GM23338 (cell line): Measurements from ENCODE around the gene ATP5ME. TPM values are rescaled to one million over a fixed set of nuclear protein-coding genes. Genes with fewer than 3 reads are reported as not detected.

Source experiments
- ATAC-seq: fragments of 200-7000 bp; cut with Tn5 transposase; 3 replicates; pipeline ENCODE4 v1.9.1; 2020
- DNase-seq: peaks from one replicate; pipeline ENCODE4 v3.0.0-alpha.2; 2015; ENCODE audit warnings: low spot score
- H2AFZ ChIP-seq: fragments of 200-600 bp; sonication (generic); 2 replicates; pipeline ENCODE4 v1.8.0; 2016; ENCODE audit warnings: antibody characterized with exemption, mild to moderate bottlenecking, moderate library complexity
- H3F3A ChIP-seq: fragments of 200-600 bp; sonication (generic); replicated peaks from 2 replicates; pipeline ENCODE4 v1.8.0; 2017; ENCODE audit warnings: antibody characterized with exemption, mixed run types, low read depth
- H3K27ac ChIP-seq: fragments of 200-600 bp; sonication (generic); 2 replicates; pipeline ENCODE4 v1.6.1; 2016; ENCODE audit warnings: low read depth
- H3K27me3 ChIP-seq: fragments of 200-600 bp; sonication (generic); 2 replicates; pipeline ENCODE4 v1.8.0; 2016; ENCODE audit warnings: mild to moderate bottlenecking, mixed run types, moderate library complexity; ENCODE audit not compliant: insufficient read depth
- H3K36me3 ChIP-seq: fragments of 200-600 bp; sonication (generic); 2 replicates; pipeline ENCODE4 v1.8.0; 2016; ENCODE audit warnings: mild to moderate bottlenecking; ENCODE audit not compliant: insufficient read depth
- H3K4me1 ChIP-seq: fragments of 200-600 bp; sonication (generic); 2 replicates; pipeline ENCODE4 v1.8.0; 2016; ENCODE audit warnings: mild to moderate bottlenecking, moderate library complexity; ENCODE audit not compliant: insufficient read depth
- H3K4me2 ChIP-seq: fragments of 200-600 bp; sonication (generic); 2 replicates; pipeline ENCODE4 v1.7.1; 2017; ENCODE audit warnings: mixed run types
- H3K4me3 ChIP-seq: fragments of 200-600 bp; sonication (generic); 2 replicates; pipeline ENCODE4 v1.6.1; 2016; ENCODE audit warnings: mixed run types
- H3K79me2 ChIP-seq: fragments of 200-600 bp; sonication (generic); replicated peaks from 2 replicates; pipeline ENCODE4 v1.8.0; 2017; ENCODE audit warnings: mild to moderate bottlenecking; ENCODE audit not compliant: insufficient read depth
- H3K9me2 ChIP-seq: fragments of 200-600 bp; sonication (generic); 2 replicates; pipeline ENCODE4 v1.8.0; 2017; ENCODE audit not compliant: insufficient read depth
- H4K20me1 ChIP-seq: fragments of 200-600 bp; sonication (generic); replicated peaks from 2 replicates; pipeline ENCODE4 v1.8.0; 2017; ENCODE audit warnings: mild to moderate bottlenecking; ENCODE audit not compliant: insufficient read depth
- H3K27ac Mint-ChIP-seq: 2 replicates; pipeline ENCODE4 v1.8.0; 2020; ENCODE audit warnings: inconsistent platforms, mild to moderate bottlenecking, moderate library complexity, mixed read lengths
- H3K27me3 Mint-ChIP-seq: 3 replicates; pipeline ENCODE4 v1.8.0; 2022; ENCODE audit warnings: low read depth, mild to moderate bottlenecking, moderate library complexity, mixed read lengths, inconsistent platforms; ENCODE audit not compliant: insufficient read depth, poor library complexity
- H3K36me3 Mint-ChIP-seq: 3 replicates; pipeline ENCODE4 v1.8.0; 2021; ENCODE audit warnings: low read depth, mild to moderate bottlenecking, inconsistent platforms, moderate library complexity, mixed read lengths
- H3K4me1 Mint-ChIP-seq: 3 replicates; pipeline ENCODE4 v1.8.0; 2020; ENCODE audit warnings: mild to moderate bottlenecking, inconsistent platforms, mixed read lengths
- H3K4me3 Mint-ChIP-seq: 3 replicates; pipeline ENCODE4 v1.8.0; 2021; ENCODE audit warnings: moderate library complexity, mild to moderate bottlenecking, inconsistent platforms, mixed read lengths
- H3K9me3 Mint-ChIP-seq: 3 replicates; pipeline ENCODE4 v1.8.0; 2020; ENCODE audit warnings: moderate library complexity, mild to moderate bottlenecking, inconsistent platforms, mixed read lengths
- CREB1 ChIP-seq: fragments of 250-450 bp; sonication (Bioruptor Pico); IDR thresholded peaks from 2 replicates; pipeline ENCODE4 v1.5.0; 2020; ENCODE audit warnings: low read depth, mild to moderate bottlenecking, moderate library complexity
- ETS1 ChIP-seq: IDR thresholded peaks from 2 replicates; pipeline ENCODE4 v1.6.1; 2016; ENCODE audit warnings: antibody characterized with exemption
- EZH2 ChIP-seq: fragments of 200-600 bp; sonication (generic); IDR thresholded peaks from one replicate; pipeline ENCODE4 v1.8.0; 2017; ENCODE audit warnings: antibody characterized with exemption, mild to moderate bottlenecking, low read depth; ENCODE audit not compliant: unreplicated experiment
- EZH2phosphoT487 ChIP-seq: fragments of 200-600 bp; sonication (generic); IDR thresholded peaks from one replicate; pipeline ENCODE4 v1.8.1; 2018; ENCODE audit warnings: antibody characterized with exemption; ENCODE audit not compliant: unreplicated experiment
- POLR2AphosphoS5 ChIP-seq: IDR thresholded peaks from 2 replicates; pipeline ENCODE4 v1.6.1; 2016; ENCODE audit warnings: antibody characterized with exemption, low read depth
- REST ChIP-seq: IDR thresholded peaks from one replicate; pipeline ENCODE4 v1.6.1; 2018; ENCODE audit warnings: antibody characterized with exemption; ENCODE audit not compliant: unreplicated experiment
- STAT1 ChIP-seq: IDR thresholded peaks from one replicate; pipeline ENCODE4 v1.6.1; 2016; ENCODE audit warnings: antibody characterized with exemption; ENCODE audit not compliant: unreplicated experiment
- ZNF114 ChIP-seq: fragments of 250-450 bp; sonication (Bioruptor Pico); IDR thresholded peaks from 2 replicates; pipeline ENCODE4 v1.5.0; 2020; ENCODE audit warnings: mild to moderate bottlenecking, moderate library complexity
- ZNF331 ChIP-seq: fragments of 250-450 bp; sonication (Bioruptor Pico); IDR thresholded peaks from 2 replicates; pipeline ENCODE4 v1.5.0; 2020; ENCODE audit warnings: low read depth, mild to moderate bottlenecking, moderate library complexity
- polyA plus RNA-seq: library from polyadenylated mRNA; unstranded; fragments of >200 nt; fragmentation: Nextera tagmentation; extraction: Ambion mirVana; gene quantifications from 2 replicates; pipeline ENCODE4 v1.2.1, GENCODE V29; 2016
- total RNA-seq: library from RNA; depleted of rRNA; stranded (reverse); fragments of >200 nt; shearing (Covaris generic); gene quantifications from 2 replicates; pipeline ENCODE4 v1.2.3, GENCODE V29; 2014
- TF ChIP-seq, protein P1 (sequence below): fragments of 250-450 bp; sonication (Bioruptor Pico); IDR thresholded peaks from 2 replicates; pipeline ENCODE4 v1.5.0; 2020; ENCODE audit warnings: mild to moderate bottlenecking, moderate library complexity
- TF ChIP-seq, protein P2 (sequence below), 2 experiments: fragments of 200-600 bp in 1 of 2; sonication (generic) in 1 of 2; conservative IDR thresholded peaks; 2 replicates each; pipeline versions ENCODE4 v1.5.1 to v1.6.1; 2016 to 2017; ENCODE audit warnings: antibody characterized with exemption in 2 of 2, low read depth in 2 of 2, mild to moderate bottlenecking in 2 of 2, moderate library complexity in 1 of 2

The ATP5ME gene
- total and polyA plus RNA-seq, 2 experiments from 2014 or later: 60.5 to 2,021 TPM

GRCh38 chr4:629915-630641 is 44.0 kb downstream of the ATP5ME start (continued):
- TF ChIP-seq REST: no peak
- no peak for TF ChIP-seq EZH2phosphoT487
- TF ChIP-seq CREB1 (CRISPR knock-in tag): no peak
- TF ChIP-seq POLR2AphosphoS5: no peak

GRCh38 chr4:629636-629914 is 44.5 kb downstream of the ATP5ME start:
- Mint-ChIP-seq H3K9me3 (peaks cover 21% of the 10 kb centered on the region), H3K4me3 (no peak overlapping the region), H3K27ac (no peak overlapping the region), H3K4me1 (peaks cover 5% of the 10 kb centered on the region), H3K27me3 (peaks cover 23% of the 10 kb centered on the region), H3K36me3 (peaks cover 8% of the 10 kb centered on the region; the same call in 1 of the 3 replicates)
- H2AFZ ChIP-seq: no peak overlapping the region
- H3K4me1 ChIP-seq: no peaks in the 10 kb centered on the region; the same call in 1 of the 2 replicates
- H3K27me3 ChIP-seq: no peaks in the 10 kb centered on the region
- H3K79me2 ChIP-seq: no peaks in the 10 kb centered on the region
- H3K36me3 ChIP-seq: no peaks in the 10 kb centered on the region
- DNase-seq (no peak), ATAC-seq (no peak)
- H3F3A ChIP-seq: no peaks in the 10 kb centered on the region
- H3K9me2 ChIP-seq: no peaks in the 10 kb centered on the region
- no peak overlapping the region for H3K4me3 ChIP-seq
- no peaks in the 10 kb centered on the region for H4K20me1 ChIP-seq
- no peak overlapping the region for H3K27ac ChIP-seq
- H3K4me2 ChIP-seq: no peak overlapping the region
- TF ChIP-seq, protein P1, sequence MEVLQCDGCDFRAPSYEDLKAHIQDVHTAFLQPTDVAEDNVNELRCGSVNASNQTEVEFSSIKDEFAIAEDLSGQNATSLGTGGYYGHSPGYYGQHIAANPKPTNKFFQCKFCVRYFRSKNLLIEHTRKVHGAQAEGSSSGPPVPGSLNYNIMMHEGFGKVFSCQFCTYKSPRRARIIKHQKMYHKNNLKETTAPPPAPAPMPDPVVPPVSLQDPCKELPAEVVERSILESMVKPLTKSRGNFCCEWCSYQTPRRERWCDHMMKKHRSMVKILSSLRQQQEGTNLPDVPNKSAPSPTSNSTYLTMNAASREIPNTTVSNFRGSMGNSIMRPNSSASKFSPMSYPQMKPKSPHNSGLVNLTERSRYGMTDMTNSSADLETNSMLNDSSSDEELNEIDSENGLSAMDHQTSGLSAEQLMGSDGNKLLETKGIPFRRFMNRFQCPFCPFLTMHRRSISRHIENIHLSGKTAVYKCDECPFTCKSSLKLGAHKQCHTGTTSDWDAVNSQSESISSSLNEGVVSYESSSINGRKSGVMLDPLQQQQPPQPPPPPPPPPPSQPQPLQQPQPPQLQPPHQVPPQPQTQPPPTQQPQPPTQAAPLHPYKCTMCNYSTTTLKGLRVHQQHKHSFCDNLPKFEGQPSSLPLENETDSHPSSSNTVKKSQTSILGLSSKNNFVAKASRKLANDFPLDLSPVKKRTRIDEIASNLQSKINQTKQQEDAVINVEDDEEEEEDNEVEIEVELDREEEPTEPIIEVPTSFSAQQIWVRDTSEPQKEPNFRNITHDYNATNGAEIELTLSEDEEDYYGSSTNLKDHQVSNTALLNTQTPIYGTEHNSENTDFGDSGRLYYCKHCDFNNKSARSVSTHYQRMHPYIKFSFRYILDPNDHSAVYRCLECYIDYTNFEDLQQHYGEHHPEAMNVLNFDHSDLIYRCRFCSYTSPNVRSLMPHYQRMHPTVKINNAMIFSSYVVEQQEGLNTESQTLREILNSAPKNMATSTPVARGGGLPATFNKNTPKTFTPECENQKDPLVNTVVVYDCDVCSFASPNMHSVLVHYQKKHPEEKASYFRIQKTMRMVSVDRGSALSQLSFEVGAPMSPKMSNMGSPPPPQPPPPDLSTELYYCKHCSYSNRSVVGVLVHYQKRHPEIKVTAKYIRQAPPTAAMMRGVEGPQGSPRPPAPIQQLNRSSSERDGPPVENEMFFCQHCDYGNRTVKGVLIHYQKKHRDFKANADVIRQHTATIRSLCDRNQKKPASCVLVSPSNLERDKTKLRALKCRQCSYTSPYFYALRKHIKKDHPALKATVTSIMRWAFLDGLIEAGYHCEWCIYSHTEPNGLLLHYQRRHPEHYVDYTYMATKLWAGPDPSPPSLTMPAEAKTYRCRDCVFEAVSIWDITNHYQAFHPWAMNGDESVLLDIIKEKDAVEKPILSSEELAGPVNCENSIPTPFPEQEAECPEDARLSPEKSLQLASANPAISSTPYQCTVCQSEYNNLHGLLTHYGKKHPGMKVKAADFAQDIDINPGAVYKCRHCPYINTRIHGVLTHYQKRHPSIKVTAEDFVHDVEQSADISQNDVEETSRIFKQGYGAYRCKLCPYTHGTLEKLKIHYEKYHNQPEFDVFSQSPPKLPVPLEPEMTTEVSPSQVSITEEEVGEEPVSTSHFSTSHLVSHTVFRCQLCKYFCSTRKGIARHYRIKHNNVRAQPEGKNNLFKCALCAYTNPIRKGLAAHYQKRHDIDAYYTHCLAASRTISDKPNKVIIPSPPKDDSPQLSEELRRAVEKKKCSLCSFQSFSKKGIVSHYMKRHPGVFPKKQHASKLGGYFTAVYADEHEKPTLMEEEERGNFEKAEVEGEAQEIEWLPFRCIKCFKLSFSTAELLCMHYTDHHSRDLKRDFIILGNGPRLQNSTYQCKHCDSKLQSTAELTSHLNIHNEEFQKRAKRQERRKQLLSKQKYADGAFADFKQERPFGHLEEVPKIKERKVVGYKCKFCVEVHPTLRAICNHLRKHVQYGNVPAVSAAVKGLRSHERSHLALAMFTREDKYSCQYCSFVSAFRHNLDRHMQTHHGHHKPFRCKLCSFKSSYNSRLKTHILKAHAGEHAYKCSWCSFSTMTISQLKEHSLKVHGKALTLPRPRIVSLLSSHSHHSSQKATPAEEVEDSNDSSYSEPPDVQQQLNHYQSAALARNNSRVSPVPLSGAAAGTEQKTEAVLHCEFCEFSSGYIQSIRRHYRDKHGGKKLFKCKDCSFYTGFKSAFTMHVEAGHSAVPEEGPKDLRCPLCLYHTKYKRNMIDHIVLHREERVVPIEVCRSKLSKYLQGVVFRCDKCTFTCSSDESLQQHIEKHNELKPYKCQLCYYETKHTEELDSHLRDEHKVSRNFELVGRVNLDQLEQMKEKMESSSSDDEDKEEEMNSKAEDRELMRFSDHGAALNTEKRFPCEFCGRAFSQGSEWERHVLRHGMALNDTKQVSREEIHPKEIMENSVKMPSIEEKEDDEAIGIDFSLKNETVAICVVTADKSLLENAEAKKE (CRISPR knock-in tag): no peak
- TF ChIP-seq STAT1 (no peak), ZNF331 (CRISPR knock-in tag) (no peak), POLR2AphosphoS5 (no peak), CREB1 (CRISPR knock-in tag) (no peak), EZH2 (no peak), ZNF114 (CRISPR knock-in tag) (no peak), EZH2phosphoT487 (no peak), ETS1 (no peak)
- TF ChIP-seq, protein P2, sequence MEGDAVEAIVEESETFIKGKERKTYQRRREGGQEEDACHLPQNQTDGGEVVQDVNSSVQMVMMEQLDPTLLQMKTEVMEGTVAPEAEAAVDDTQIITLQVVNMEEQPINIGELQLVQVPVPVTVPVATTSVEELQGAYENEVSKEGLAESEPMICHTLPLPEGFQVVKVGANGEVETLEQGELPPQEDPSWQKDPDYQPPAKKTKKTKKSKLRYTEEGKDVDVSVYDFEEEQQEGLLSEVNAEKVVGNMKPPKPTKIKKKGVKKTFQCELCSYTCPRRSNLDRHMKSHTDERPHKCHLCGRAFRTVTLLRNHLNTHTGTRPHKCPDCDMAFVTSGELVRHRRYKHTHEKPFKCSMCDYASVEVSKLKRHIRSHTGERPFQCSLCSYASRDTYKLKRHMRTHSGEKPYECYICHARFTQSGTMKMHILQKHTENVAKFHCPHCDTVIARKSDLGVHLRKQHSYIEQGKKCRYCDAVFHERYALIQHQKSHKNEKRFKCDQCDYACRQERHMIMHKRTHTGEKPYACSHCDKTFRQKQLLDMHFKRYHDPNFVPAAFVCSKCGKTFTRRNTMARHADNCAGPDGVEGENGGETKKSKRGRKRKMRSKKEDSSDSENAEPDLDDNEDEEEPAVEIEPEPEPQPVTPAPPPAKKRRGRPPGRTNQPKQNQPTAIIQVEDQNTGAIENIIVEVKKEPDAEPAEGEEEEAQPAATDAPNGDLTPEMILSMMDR (conservative IDR thresholded peaks at IDR 0.05; ENCODE audit: low read depth in 2 of 2): no peak
